Head of caudate nucleus (tissue), 42 donors: ENCODE results near the gene JMJD7.
A peak's percentile ranks its signal among the peaks of the same experiment; 100 is the strongest.

Experiments used
- DNase-seq, 42 donors: peaks; one replicate each; pipeline versions ENCODE4 v3.0.0 to v3.0.0-alpha.2; 2020 to 2021; ENCODE audit warnings: mixed read lengths in 7 of 42
- intact Hi-C: fragments of 100-400 bp; cut with DNase I; formaldehyde crosslinking; loops from one replicate; pipeline ENCODE4 v1.15.0; 2022

The JMJD7 gene

DNA sequence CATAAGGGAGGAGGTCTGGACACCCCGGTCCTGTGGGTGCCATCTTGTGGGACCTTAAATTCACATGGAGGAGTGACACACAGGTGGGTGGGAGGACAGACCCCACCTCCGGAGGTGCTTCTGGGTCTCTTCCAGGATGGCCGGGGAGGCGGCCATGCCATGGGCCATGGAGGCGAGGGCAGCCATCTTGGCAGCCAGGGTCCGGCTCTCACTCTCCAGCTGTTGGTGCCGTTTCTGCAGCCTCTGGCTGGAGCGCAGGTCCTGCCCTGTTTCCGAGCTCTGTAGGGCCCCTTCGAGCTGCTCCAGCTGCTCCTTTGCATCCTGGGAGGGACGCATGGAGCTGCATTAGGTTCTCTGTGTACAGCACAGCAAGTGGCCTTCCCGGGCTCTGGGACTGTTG, 46.8 kb downstream of the JMJD7 start:
- intact Hi-C loops: no loop called here
- no peak for DNase-seq

DNA sequence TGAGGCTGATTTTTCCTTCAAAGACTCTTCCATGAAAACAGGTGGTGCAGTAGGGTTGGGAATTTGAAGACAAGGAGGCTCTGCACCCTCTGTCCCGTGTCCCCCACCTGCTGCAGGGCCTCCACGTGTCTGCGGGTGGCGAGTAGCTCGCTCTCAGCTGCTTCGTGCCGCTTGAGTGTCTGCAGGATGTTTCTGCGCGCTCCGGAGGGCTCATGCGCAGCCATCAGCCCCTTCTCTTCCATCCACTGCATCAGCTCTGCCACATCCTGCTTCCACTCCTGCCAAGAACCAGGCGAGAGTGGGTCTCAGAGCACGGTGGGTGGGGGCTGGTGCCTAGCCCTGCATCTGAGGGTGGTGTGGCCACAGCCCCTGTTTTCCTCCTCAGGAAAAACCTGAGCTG, 48.1 kb downstream of the JMJD7 start:
- no peak for DNase-seq
- intact Hi-C loops: no loop called here

DNA sequence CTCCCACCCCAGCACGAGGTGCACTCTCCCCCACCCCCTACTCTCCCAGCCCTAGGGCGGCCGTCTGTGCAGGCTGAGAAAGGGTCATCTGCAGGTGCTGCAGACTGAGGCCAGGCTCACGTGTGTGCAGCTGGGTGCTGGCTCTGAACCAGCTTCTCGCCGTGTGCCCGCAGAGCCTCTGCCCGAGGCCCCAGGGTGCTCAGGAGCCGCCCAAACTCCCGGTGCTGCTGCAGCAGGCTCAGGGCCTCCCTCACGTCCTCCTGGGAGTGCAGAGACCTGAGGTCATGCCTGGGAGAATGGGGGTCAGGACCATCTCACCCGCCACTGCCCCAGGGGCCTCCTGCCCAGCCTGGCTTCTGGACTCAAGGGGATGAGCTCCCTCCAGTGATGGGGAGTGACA, 48.8 kb downstream of the JMJD7 start:
- intact Hi-C loops: no loop called here
- no peak for DNase-seq

DNA sequence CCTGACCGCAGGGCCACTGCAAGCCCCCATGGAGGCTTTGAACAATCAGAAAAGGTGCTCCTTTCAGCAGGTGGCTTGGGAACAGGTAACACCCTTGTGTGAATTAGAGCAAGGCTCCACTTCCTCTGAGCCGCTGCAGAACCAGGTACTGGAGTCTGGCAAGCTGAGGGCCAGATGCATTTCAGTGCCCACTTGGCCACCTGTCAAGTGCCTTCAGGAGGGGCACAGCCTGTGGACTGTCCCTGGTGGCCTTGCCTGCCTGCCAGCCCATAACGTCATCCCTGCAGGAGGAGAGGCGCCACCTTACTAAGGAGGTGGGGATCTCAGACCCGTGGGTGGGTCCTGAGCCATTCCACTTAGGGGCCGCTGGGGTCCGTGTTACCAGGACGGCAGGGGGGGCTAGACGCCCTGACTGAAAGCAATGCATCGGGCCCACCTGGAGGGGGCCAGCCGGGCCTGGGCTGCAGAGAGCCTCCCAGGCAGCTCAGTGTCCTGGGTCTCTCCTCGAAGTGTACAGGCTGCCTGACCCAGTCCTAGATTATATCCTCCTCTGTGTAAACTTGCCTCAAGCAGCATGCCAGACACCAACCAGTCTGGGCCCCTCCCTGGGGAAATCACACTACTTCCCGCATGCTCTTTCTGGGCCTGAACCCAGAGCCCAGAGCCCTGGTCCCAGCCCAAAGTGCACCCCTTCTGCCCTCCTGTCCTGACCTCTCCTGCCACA, 49.9 kb downstream of the JMJD7 start:
- intact Hi-C loops: no loop called here
- DNase-seq: no peak

DNA sequence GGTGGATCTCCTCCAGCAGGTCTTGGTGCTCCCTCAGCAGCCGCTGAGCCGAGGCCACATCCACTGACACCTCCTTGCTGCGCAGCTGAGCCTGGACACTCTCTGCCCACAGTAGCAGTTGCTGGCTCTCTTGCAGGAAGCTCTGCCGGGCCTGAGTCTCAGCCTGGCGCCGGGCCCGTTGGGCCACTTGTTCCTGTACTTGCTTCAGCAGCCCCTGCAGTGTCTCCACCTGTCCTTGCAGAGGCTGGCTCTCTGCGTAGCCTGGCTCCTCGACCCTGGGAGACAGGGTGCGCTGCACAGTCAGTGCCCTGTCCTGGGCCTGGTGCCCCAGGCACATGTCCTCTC, 50.4 kb downstream of the JMJD7 start:
- peak in 1 of 42 donors; percentile 30 for DNase-seq
- intact Hi-C loops: no loop called here

DNA sequence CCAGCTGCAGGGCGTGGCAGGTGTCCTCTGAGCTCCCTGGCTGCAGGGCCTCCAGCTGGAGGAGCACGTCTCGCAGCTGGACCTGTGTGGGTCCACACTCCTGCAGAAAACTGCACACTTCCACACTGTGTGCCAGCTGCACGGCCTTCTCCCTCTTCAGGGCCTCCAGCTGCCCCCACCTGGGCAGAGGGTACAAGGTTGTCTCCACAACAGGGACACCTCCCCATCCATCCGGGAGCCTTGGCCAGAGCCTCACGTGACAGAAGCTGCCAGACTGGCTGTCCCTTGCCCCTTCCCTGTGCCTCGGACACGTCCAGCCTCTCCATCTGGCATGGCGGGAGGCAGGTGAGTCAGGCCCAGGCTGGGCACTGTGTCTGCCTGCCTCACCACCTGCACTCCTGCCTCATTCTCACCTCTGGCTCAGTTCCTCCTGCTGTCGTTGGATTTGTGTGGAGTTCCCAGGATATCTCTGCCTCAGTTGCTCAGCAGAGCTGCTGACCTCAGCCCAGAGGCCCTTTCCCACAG, 51.5 kb downstream of the JMJD7 start:
- intact Hi-C loops: no loop called here
- no peak for DNase-seq

DNA sequence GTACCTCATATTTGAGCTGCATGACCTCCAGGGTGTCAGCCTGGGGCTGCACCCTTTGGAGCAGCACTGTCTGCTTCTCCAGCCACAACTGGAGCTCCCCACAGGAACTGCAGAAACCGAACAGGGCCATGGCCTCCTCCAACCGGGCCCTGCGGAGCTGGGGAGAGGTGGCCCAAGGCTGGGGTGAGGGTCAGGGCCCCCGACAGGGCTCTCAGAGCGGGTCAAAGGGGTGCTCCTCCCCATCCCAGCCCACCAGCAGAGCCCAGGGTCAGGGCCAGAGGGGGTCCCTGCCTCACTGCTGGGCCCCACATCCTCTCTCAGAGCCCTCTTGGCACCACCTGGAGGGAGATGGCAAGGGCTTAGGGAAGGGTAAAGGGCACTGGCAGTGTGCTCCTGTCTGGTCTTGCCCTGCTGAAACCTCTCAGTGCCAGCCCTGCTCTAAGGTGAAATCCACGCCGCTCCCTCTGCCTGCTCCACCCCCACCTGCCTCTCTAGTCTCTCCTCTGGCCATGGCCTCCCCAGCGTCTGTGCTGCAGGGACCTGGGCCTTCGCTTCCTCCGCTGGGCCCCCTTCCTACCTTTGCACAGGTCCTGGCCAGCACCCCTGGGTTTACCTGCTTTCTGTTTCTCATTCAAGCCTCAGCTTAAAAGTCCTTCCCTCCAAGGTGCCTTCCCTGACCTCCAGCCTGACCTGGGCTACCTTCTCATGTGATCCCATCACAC, 52.4 kb downstream of the JMJD7 start:
- intact Hi-C loops: no loop called here
- no peak for DNase-seq

DNA sequence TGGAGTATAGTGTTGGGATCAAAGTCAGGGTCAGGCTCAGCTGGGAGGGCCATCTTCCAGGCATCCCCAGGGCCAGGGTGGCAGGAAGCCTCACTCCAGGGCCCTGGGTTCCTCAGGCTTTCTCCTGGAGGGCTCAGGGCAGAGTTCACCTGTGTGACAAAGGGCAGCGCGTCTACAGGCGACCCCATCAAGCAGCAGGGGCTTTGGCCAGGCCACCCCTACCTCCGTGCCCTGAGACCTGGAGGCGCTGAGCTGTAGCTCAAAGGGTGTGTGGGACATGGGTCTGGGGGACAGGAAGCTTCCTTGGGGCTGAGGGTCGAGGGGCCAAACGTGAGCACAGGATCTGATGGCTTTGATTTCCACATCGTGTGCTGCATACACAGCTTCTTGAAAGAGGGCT, 53.2 kb downstream of the JMJD7 start:
- DNase-seq: no peak
- intact Hi-C loops: no loop called here

DNA sequence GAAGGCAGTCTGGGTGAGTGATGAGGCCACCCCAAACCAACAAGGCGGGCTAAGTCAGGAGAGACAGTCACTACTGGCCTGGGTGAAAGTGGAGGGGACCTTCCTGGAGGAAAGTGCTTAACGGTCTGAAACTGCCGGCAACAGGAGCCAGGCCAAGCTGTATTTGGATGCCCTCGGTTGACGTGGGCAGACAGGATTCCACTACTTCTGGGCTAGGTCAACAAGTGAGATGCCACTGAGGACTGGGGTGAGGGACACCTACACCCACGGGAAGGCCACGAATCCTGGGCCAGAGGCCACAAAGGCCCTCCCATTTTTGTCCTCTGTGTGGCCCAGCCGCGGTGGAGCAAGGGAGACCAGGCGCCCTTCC, 53.6 kb downstream of the JMJD7 start:
- DNase-seq: no peak
- intact Hi-C loops: no loop called here

DNA sequence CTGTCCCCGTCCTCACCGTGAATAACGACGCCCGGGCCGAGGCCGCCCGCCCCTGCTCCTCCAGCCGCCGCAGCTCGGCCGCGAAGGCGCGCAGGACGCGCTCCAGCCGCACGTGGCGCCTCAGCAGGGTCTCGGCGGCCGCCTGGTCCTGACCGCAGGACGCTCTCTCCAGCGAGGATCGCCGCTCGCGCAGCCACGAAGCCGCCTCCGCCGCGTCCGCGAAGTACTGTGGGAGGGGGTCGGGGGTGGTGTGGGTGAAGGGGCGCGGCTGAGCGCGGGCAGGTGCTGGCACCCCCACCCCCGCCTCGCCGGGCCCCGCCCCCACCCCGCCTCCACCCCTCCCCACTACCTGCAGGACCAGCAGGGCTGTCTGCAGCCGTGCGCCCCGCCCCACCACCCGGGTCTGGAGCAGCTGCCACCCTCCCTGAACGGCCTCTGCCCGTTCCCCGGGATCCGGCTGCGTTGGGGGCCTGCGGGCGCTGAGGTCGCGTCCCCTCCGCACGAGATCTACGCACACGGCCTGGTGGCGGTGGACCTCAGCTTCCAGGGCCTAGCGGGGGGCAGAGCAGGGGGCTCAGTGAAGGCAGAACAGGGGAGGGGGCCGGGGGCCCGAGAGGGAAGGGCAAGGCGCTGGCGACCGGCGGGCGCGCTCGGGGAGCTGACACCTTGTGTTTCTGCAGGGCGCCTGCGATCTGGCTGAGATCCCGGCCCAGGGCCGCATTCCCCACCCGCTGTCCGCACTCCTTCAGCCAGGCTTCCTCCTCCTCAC, 54.2 kb downstream of the JMJD7 start:
- intact Hi-C loops: no loop called here
- no peak for DNase-seq

DNA sequence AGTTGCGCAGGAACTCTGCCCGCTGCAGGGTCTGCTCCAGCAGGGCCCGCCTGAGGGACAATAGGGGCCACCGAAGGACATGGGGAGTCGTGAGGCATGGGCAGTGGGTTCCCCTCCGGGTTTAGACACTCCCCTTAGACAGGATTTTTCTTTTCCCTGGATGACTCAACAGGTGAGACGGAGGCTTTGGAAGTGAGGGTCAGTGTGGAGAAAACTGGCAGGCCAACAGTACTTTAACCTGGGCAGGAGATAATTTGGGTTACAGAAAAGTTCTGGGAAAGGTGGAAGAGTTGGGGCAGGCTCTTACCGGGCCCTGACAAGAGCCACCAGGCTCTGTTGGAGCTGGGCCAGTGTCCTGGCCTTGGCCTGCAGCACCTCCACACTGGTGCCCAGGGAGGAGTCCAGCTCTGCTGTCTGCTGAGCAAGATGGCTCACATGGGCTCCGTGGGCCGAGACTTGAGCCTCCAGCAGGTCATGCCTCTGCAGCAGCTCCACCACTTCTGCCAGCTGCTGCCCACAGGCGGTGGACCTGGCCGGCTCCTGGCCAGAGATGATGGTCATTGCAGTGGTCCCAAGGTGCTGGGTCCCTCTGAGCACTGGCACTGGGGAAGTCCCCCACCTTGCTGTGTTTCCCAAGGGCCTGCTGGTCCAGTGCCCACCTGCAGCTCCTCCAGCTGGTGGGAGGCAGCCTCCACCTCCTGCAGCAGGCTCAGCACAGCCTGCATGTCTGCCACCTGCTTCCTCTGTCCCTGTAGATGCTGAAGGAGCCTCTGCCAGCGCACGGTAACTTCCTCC, 55.0 kb downstream of the JMJD7 start:
- intact Hi-C loops: no loop called here
- DNase-seq: no peak

DNA sequence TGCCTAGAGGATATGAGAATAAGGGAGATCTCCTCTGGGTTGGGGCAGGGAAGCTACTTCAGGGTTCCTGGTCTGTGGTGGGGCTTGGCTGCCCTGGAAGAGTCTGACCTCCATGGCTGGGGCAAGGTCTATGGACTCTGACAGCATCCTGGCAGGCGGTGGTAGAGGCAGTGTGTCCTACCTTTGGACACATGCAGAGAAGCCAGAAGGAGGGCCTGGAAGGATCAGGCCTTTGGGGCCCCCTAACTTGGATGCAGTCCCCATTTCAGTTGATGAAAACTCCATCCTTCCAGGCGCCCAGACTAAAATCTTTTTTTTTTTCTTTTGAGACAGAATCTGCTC, 55.6 kb downstream of the JMJD7 start:
- intact Hi-C loops: no loop called here
- no peak for DNase-seq

DNA sequence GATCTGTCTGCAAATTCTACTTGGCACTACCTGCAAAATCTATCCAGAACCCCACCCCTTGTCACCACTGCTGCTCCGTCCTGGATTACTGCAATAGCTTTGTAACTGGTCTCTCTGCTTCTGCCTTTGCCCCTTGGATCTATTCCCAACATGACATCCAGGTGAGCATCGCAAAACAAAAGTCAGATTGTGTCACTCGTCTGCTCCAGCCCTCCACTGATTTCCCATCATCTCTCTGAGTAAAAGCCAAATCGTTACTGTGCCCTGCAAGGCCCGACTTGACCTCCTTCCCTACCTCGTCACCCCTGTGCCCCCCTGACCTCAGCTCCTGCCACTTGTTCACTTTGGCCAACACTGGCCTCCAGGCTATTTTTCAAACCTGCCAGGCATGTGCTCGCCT, 56.6 kb downstream of the JMJD7 start:
- DNase-seq: no peak
- intact Hi-C loops: no loop called here

DNA sequence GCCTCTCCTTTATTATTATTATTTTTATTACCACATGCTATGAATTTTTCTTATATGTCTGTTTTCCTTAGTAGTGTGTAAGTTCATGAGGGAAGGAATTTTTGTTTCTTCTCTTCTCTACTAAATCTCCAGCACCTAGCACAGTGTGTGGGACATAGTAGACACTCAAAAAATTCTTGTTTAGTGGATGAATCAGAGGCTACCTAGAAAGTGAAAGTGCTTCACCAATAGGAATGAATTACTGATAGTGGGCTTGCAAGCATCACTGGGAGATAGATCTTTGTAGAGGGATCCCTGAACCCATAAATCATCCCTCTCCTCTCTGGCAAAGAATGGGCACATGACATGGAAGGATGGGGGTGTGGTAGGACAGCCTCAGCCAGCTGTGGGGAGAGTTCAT, 57.4 kb downstream of the JMJD7 start:
- no peak for DNase-seq
- intact Hi-C loops: no loop called here

DNA sequence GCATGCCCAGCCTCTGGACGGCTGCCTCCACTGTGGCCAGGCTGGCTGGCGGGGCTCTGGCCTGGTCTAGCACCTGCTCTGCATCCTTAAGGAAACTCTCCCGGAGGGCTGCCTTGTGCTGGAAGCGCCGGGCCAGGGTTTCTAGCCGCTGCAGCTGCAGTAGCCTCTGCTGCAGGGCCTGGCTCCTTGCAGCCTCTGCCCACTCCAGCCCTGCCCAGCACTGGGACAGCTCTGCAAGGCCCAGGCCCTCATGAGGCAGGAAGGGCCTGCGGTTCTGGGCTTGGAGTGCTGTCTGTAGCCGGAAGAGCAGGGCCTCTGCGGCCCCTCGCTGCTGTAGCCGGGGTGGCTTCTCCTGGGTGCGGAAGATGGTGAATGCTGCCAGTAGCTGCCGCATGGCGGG, 57.9 kb downstream of the JMJD7 start:
- no peak for DNase-seq
- intact Hi-C loops: no loop called here

DNA sequence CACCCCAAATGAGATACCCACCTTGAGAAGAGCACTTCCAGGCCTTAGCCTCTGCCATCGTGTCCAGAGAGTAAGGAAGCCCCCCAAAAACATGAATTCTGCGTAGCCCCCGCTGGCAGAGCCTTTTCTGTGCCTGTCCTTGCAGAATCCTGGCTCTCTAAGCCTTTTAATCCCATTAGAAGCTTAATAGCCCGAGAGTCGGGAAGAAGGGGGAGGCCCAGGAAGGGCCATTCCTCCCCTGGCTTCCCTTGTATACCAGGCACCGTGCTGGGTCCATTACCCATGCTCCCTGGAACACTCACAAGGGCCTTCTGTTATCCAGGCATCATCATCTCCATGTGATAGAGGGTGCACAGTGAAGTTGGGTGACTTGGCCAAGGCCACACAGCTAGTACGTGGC, 58.8 kb downstream of the JMJD7 start:
- no peak for DNase-seq
- intact Hi-C loops: no loop called here

DNA sequence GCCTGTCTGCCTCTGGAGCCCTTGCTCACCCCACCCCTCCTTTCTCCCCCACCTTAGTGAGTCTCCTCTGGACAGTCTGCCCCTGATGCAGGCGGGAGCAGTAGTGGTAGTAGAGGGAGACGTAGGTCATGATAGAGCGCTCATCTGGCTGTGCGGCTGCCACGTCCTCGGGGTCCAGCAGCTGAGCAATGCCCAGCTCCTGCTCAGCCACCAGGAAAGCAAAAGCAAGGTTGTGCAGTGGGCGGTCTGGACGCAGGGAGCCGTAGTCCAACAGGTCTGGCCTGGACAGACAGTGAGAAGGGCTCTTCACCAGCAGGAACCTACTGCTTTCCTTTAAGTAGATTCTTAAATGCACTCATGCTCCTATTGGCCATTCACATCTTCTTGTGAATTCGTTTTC, 59.3 kb downstream of the JMJD7 start:
- intact Hi-C loops: no loop called here
- DNase-seq: no peak
